HEK293 (cell line): Measurements from ENCODE around the gene ABAT.
A peak's percentile ranks its signal among the peaks of the same experiment; 100 is the strongest.

ENCODE experiments used
- CTCF ChIA-PET: fragments of 350-600 bp; formaldehyde crosslinking; extraction: SDS; loops from one replicate; lab custom pipeline; 2021; ENCODE audit warnings: antibody characterized with exemption; lab: Yijun Ruan, JAX
- POLR2A ChIA-PET: fragments of 300-600 bp; formaldehyde crosslinking; extraction: SDS; loops from one replicate; lab custom pipeline; 2020; ENCODE audit warnings: antibody characterized with exemption, inconsistent platforms; lab: Yijun Ruan, JAX
- H3K27ac ChIP-seq: fragments of 200-500 bp; sonication (Bioruptor generic); 2 replicates; pipeline ENCODE4 v1.5.1; 2014; ENCODE audit warnings: low read depth, low read length, control low read depth, inconsistent platforms; ENCODE audit errors: extremely low read depth
- H3K36me3 ChIP-seq, 2 experiments: fragments of 200-500 bp in 1 of 2; sonication (Bioruptor generic) in 1 of 2; 1 replicate in 1 of 2; 2 replicates in 1 of 2; pipeline ENCODE4 v1.5.1; 2014 to 2017; ENCODE audit warnings: inconsistent platforms in 2 of 2, low read length in 2 of 2; ENCODE audit not compliant: control insufficient read depth in 2 of 2, insufficient read depth in 1 of 2
- H3K4me1 ChIP-seq: fragments of 200-500 bp; sonication (Bioruptor generic); 2 replicates; pipeline ENCODE4 v1.5.1; 2014; ENCODE audit warnings: mild to moderate bottlenecking, low read length, inconsistent platforms; ENCODE audit not compliant: control insufficient read depth, insufficient read depth
- H3K4me3 ChIP-seq: 2 replicates; pipeline ENCODE4 v1.5.1; 2011; ENCODE audit warnings: low read depth, mild to moderate bottlenecking, control low read depth, low read length, moderate library complexity
- H3K9me3 ChIP-seq: fragments of 200-500 bp; sonication (Bioruptor generic); 2 replicates; pipeline ENCODE4 v1.5.1; 2014; ENCODE audit warnings: low read depth, low read length, inconsistent platforms; ENCODE audit not compliant: control insufficient read depth, insufficient read depth
- CTCF ChIP-seq: fragments of 450-650 bp; formaldehyde crosslinking; IDR thresholded peaks from 2 replicates; pipeline ENCODE4 v1.5.1; 2016; ENCODE audit warnings: missing biosample characterization, missing genetic modification characterization
- GLI2 ChIP-seq: fragments of 450-650 bp; formaldehyde crosslinking; IDR thresholded peaks from 2 replicates; pipeline ENCODE4; 2017; ENCODE audit warnings: missing biosample characterization, missing genetic modification characterization, low read depth, borderline replicate concordance
- HOXC10 ChIP-seq: sonication (generic); formaldehyde crosslinking; IDR thresholded peaks from 2 replicates; pipeline ENCODE4 v1.8.1; 2023; ENCODE audit warnings: mild to moderate bottlenecking, missing genetic modification reagents
- KLF10 ChIP-seq: fragments of 450-650 bp; IDR thresholded peaks from 2 replicates; pipeline ENCODE4 v1.5.1; 2018; ENCODE audit warnings: missing biosample characterization, mild to moderate bottlenecking, missing genetic modification characterization
- KLF7 ChIP-seq: fragments of 450-650 bp; formaldehyde crosslinking; IDR thresholded peaks from 2 replicates; pipeline ENCODE4 v1.5.1; 2016; ENCODE audit warnings: missing biosample characterization, missing genetic modification characterization, borderline replicate concordance
- SCRT2 ChIP-seq: fragments of 450-650 bp; formaldehyde crosslinking; IDR thresholded peaks from 2 replicates; pipeline ENCODE4 v1.5.1; 2016; ENCODE audit warnings: missing biosample characterization, missing genetic modification characterization
- SETDB1 ChIP-seq: IDR thresholded peaks from one replicate; pipeline ENCODE4 v1.6.1; 2017; ENCODE audit warnings: mild to moderate bottlenecking, low read length, moderate library complexity, mixed read lengths; ENCODE audit not compliant: insufficient read length
- TSHZ1 ChIP-seq: fragments of 450-650 bp; formaldehyde crosslinking; IDR thresholded peaks from 2 replicates; pipeline ENCODE4 v1.5.1; 2016; ENCODE audit warnings: missing biosample characterization, missing genetic modification characterization, borderline replicate concordance
- YY1 ChIP-seq: fragments of 450-650 bp; formaldehyde crosslinking; IDR thresholded peaks from 2 replicates; pipeline ENCODE4 v1.5.1; 2018; ENCODE audit warnings: missing biosample characterization, missing genetic modification characterization
- ZBTB49 ChIP-seq: fragments of 450-650 bp; formaldehyde crosslinking; IDR thresholded peaks from 2 replicates; pipeline ENCODE4 v1.5.1; 2016; ENCODE audit warnings: missing biosample characterization, missing genetic modification characterization, low read depth
- ZBTB7A ChIP-seq: fragments of 450-650 bp; formaldehyde crosslinking; IDR thresholded peaks from 2 replicates; pipeline ENCODE4 v1.5.1; 2016; ENCODE audit warnings: low read depth, missing biosample characterization, missing genetic modification characterization
- ZFHX2 ChIP-seq: fragments of 450-650 bp; formaldehyde crosslinking; conservative IDR thresholded peaks from 2 replicates; pipeline ENCODE4 v1.5.1; 2016; ENCODE audit warnings: missing biosample characterization, missing genetic modification characterization
- ZIC2 ChIP-seq: fragments of 450-650 bp; formaldehyde crosslinking; IDR thresholded peaks from 2 replicates; pipeline ENCODE4 v1.5.1; 2016; ENCODE audit warnings: missing biosample characterization, missing genetic modification characterization
- ZNF133 ChIP-seq: fragments of 450-650 bp; formaldehyde crosslinking; IDR thresholded peaks from 2 replicates; pipeline ENCODE4 v1.5.1; 2016; ENCODE audit warnings: missing biosample characterization, missing genetic modification characterization
- ZNF169 ChIP-seq: fragments of 450-650 bp; formaldehyde crosslinking; IDR thresholded peaks from 2 replicates; pipeline ENCODE4 v1.5.1; 2016; ENCODE audit warnings: missing biosample characterization, missing genetic modification characterization
- ZNF184 ChIP-seq: fragments of 450-650 bp; IDR thresholded peaks from 2 replicates; pipeline ENCODE4 v1.5.1; 2018; ENCODE audit warnings: missing biosample characterization, mild to moderate bottlenecking, missing genetic modification characterization
- ZNF2 ChIP-seq: fragments of 450-650 bp; formaldehyde crosslinking; IDR thresholded peaks from 2 replicates; pipeline ENCODE4 v1.5.1; 2016; ENCODE audit warnings: missing biosample characterization, missing genetic modification characterization
- ZNF302 ChIP-seq: fragments of 450-650 bp; formaldehyde crosslinking; IDR thresholded peaks from 2 replicates; pipeline ENCODE4 v1.5.1; 2016; ENCODE audit warnings: missing biosample characterization, missing genetic modification characterization, low read depth
- ZNF366 ChIP-seq: fragments of 450-650 bp; formaldehyde crosslinking; conservative IDR thresholded peaks from 2 replicates; pipeline ENCODE4 v1.5.1; 2016; ENCODE audit warnings: missing biosample characterization, missing genetic modification characterization
- ZNF423 ChIP-seq: fragments of 450-650 bp; formaldehyde crosslinking; IDR thresholded peaks from 2 replicates; pipeline ENCODE4 v1.5.1; 2016; ENCODE audit warnings: missing biosample characterization, missing genetic modification characterization
- ZNF514 ChIP-seq: fragments of 450-650 bp; formaldehyde crosslinking; IDR thresholded peaks from 2 replicates; pipeline ENCODE4 v1.5.1; 2016; ENCODE audit warnings: missing biosample characterization, missing genetic modification characterization
- ZNF549 ChIP-seq: fragments of 450-650 bp; IDR thresholded peaks from 2 replicates; pipeline ENCODE4 v1.5.1; 2018; ENCODE audit warnings: missing biosample characterization, missing genetic modification characterization, mild to moderate bottlenecking, inconsistent platforms, moderate library complexity
- ZNF561 ChIP-seq: fragments of 450-650 bp; IDR thresholded peaks from 2 replicates; pipeline ENCODE4 v1.5.1; 2018; ENCODE audit warnings: missing biosample characterization, missing genetic modification characterization, borderline replicate concordance
- ZNF571 ChIP-seq: fragments of 450-650 bp; formaldehyde crosslinking; IDR thresholded peaks from 2 replicates; pipeline ENCODE4 v1.5.0; 2017; ENCODE audit warnings: missing biosample characterization, missing genetic modification characterization
- ZNF580 ChIP-seq: fragments of 450-650 bp; formaldehyde crosslinking; IDR thresholded peaks from 2 replicates; pipeline ENCODE4 v1.5.1; 2016; ENCODE audit warnings: missing biosample characterization, missing genetic modification characterization
- ZNF658 ChIP-seq: fragments of 450-650 bp; formaldehyde crosslinking; IDR thresholded peaks from 2 replicates; pipeline ENCODE4; 2016; ENCODE audit warnings: missing biosample characterization, missing genetic modification characterization
- ZNF768 ChIP-seq: fragments of 450-650 bp; formaldehyde crosslinking; IDR thresholded peaks from 2 replicates; pipeline ENCODE4 v1.5.1; 2018; ENCODE audit warnings: missing biosample characterization, mild to moderate bottlenecking, missing genetic modification characterization
- ZNF830 ChIP-seq: fragments of 450-650 bp; IDR thresholded peaks from 2 replicates; pipeline ENCODE4 v1.5.0; 2018; ENCODE audit warnings: missing biosample characterization, missing genetic modification characterization, low read depth, mild to moderate bottlenecking, moderate library complexity
- ZXDB ChIP-seq: fragments of 450-650 bp; formaldehyde crosslinking; IDR thresholded peaks from 2 replicates; pipeline ENCODE4 v1.5.1; 2016; ENCODE audit warnings: missing biosample characterization, missing genetic modification characterization
- TF ChIP-seq, protein P1 (sequence below): fragments of 450-650 bp; formaldehyde crosslinking; IDR thresholded peaks from 2 replicates; pipeline ENCODE4 v1.5.1; 2016; ENCODE audit warnings: missing biosample characterization, missing genetic modification characterization

Gene ABAT

GRCh38 chr16:8676737-8677375 is 2.4 kb downstream of the ABAT start (continued):
- TF ChIP-seq ZNF169 (tag by site-specific recombination) (no peak), ZNF366 (peak; percentile 78), KLF10 (tag by site-specific recombination) (peak; percentile 64; the same call in 1 of the 2 replicates), ZNF830 (tag by site-specific recombination) (no peak), YY1 (tag by site-specific recombination) (no peak), GLI2 (peak; percentile 69; the same call in 1 of the 2 replicates), SCRT2 (no peak), ZNF184 (tag by site-specific recombination) (no peak), ZNF561 (tag by site-specific recombination) (0 out of 2 replicates have a peak, but pooled peaks have one; percentile 62), ZNF423 (tag by site-specific recombination) (no peak), ZBTB7A (tag by site-specific recombination) (no peak), TSHZ1 (tag by site-specific recombination) (no peak; the same call in 1 of the 2 replicates), ZNF549 (tag by site-specific recombination) (no peak)
- TF ChIP-seq, protein P1, sequence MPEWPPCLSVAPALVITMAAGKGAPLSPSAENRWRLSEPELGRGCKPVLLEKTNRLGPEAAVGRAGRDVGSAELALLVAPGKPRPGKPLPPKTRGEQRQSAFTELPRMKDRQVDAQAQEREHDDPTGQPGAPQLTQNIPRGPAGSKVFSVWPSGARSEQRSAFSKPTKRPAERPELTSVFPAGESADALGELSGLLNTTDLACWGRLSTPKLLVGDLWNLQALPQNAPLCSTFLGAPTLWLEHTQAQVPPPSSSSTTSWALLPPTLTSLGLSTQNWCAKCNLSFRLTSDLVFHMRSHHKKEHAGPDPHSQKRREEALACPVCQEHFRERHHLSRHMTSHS (tag by site-specific recombination), result no peak

- no peaks in the 10 kb centered on the region for H3K36me3 ChIP-seq
- H3K4me3 ChIP-seq, result no peak overlapping the region
- no peak overlapping the region for H3K27ac ChIP-seq
- ChIA-PET CTCF (interaction anchor here (0.9 kb wide), 1 partner anchor 114 kb away, joined by 3 read pairs; no protein-coding TSS in a partner anchor), POLR2A (interaction anchor here (0.7 kb wide), 1 partner anchor 114 kb away, joined by 3 read pairs; no protein-coding TSS in a partner anchor)
- no peaks in the 10 kb centered on the region for H3K9me3 ChIP-seq
- H3K4me1 ChIP-seq, result peaks cover 15% of the 10 kb centered on the region
- no peak for TF ChIP-seq ZXDB (tag by site-specific recombination)
- no peak for TF ChIP-seq ZIC2 (tag by site-specific recombination)
- TF ChIP-seq ZNF580 (tag by site-specific recombination), result no peak
- no peak for TF ChIP-seq ZFHX2
- TF ChIP-seq ZBTB7A (tag by site-specific recombination), result no peak
- TF ChIP-seq ZNF514 (tag by site-specific recombination), result no peak
- no peak for TF ChIP-seq ZBTB49 (tag by site-specific recombination)
- TF ChIP-seq ZNF768 (tag by site-specific recombination), result no peak
- TF ChIP-seq SCRT2, result no peak
- no peak for TF ChIP-seq CTCF (tag by site-specific recombination)
- no peak for TF ChIP-seq KLF7 (tag by site-specific recombination)
- TF ChIP-seq ZNF2 (tag by site-specific recombination), result no peak
- TF ChIP-seq ZNF133, result no peak
- no peak for TF ChIP-seq SETDB1
- no peak for TF ChIP-seq ZNF302 (tag by site-specific recombination)
- no peak for TF ChIP-seq ZNF571
- TF ChIP-seq ZNF658 (tag by site-specific recombination), result no peak
- TF ChIP-seq YY1 (tag by site-specific recombination), result no peak
- TF ChIP-seq HOXC10 (CRISPR knock-in tag), result no peak
Observed at GRCh38 chr16:8677481-8677880, 3.1 kb downstream of the ABAT start.
